K562 (cell line): ENCODE results near the gene CERS6. TPM values are rescaled to one million over a fixed set of nuclear protein-coding genes. Genes with fewer than 3 reads are reported as not detected.
A peak's percentile ranks its signal among the peaks of the same experiment; 100 is the strongest.

Experiments
- DACH1 ChIP-seq: fragments of 450-650 bp; IDR thresholded peaks from 2 replicates; pipeline ENCODE4 v1.6.1; 2018; ENCODE audit not compliant: partially characterized antibody
- FOXK1 ChIP-seq: sonication (generic); formaldehyde crosslinking; IDR thresholded peaks from 2 replicates; pipeline ENCODE4 v1.8.0; 2022; ENCODE audit warnings: missing genetic modification reagents, mild to moderate bottlenecking, borderline replicate concordance
- GABPB2 ChIP-seq: fragments of 250-450 bp; sonication (Bioruptor Pico); conservative IDR thresholded peaks from 2 replicates; pipeline ENCODE4 v1.5.1; 2021; ENCODE audit warnings: mild to moderate bottlenecking
- HMGN3 ChIP-seq: IDR thresholded peaks from 2 replicates; pipeline ENCODE4 v1.6.1; 2011; ENCODE audit warnings: borderline replicate concordance, low read depth, mild to moderate bottlenecking, mixed read lengths, low read length; ENCODE audit not compliant: insufficient read length; ENCODE audit errors: extremely low read depth
- ILF3 ChIP-seq: fragments of 450-650 bp; IDR thresholded peaks from 2 replicates; pipeline ENCODE4 v1.6.1; 2018; ENCODE audit warnings: antibody characterized with exemption, mild to moderate bottlenecking, moderate library complexity, borderline replicate concordance
- KLF16 ChIP-seq: IDR thresholded peaks from 2 replicates; pipeline ENCODE4 v1.6.1; 2016; ENCODE audit warnings: antibody characterized with exemption
- MTA2 ChIP-seq: fragments of 450-650 bp; IDR thresholded peaks from 2 replicates; pipeline ENCODE4 v1.6.1; 2016; ENCODE audit warnings: low read depth
- NFATC3 ChIP-seq: fragments of 450-650 bp; IDR thresholded peaks from 2 replicates; pipeline ENCODE4 v1.6.1; 2017; ENCODE audit warnings: mild to moderate bottlenecking
- RHOXF2B ChIP-seq: fragments of 250-450 bp; sonication (Bioruptor Pico); conservative IDR thresholded peaks from 2 replicates; pipeline ENCODE4 v1.5.1; 2021
- SLC30A9 ChIP-seq: fragments of 250-450 bp; sonication (Bioruptor Pico); IDR thresholded peaks from 2 replicates; pipeline ENCODE4 v1.8.0; 2022; ENCODE audit warnings: mild to moderate bottlenecking, moderate library complexity
- SRF ChIP-seq, 2 experiments: fragments of 250-450, 450-650 bp in 1 of 2; sonication (Bioruptor Pico) in 1 of 2; sonication (generic) in 1 of 2; formaldehyde crosslinking; IDR thresholded peaks; 2 replicates each; pipeline versions ENCODE4 v1.5.0 to v1.5.1; 2020 to 2022; ENCODE audit warnings: mild to moderate bottlenecking in 1 of 2, missing genetic modification reagents in 1 of 2
- STAG1 ChIP-seq: sonication (generic); formaldehyde crosslinking; IDR thresholded peaks from 2 replicates; pipeline ENCODE4 v1.5.0; 2020; ENCODE audit warnings: missing genetic modification reagents, borderline replicate concordance
- TEAD1 ChIP-seq, 2 experiments: fragments of 450-650 bp in 1 of 2; sonication (generic) in 1 of 2; formaldehyde crosslinking; IDR thresholded peaks; 2 replicates each; pipeline versions ENCODE4 v1.4.0 to v1.8.0; 2020 to 2022; ENCODE audit warnings: mild to moderate bottlenecking in 2 of 2, missing genetic modification reagents in 1 of 2
- THAP12 ChIP-seq: fragments of 250-450 bp; sonication (Bioruptor Pico); IDR thresholded peaks from 2 replicates; pipeline ENCODE4 v1.9.0; 2021; ENCODE audit warnings: mild to moderate bottlenecking, inconsistent platforms
- ZHX1 ChIP-seq: fragments of 150-350 bp; conservative IDR thresholded peaks from 2 replicates; pipeline ENCODE4 v1.6.1; 2014; ENCODE audit warnings: low read length
- ZMIZ1 ChIP-seq, 2 experiments: fragments of 150-350 bp in 1 of 2; IDR thresholded peaks; 2 replicates each; pipeline ENCODE4 v1.6.1; 2012 to 2016; ENCODE audit warnings: low read depth in 2 of 2, low read length in 2 of 2, mild to moderate bottlenecking in 1 of 2, moderate library complexity in 1 of 2
- ZNF217 ChIP-seq: sonication (generic); formaldehyde crosslinking; IDR thresholded peaks from 2 replicates; pipeline ENCODE4 v1.8.0; 2022; ENCODE audit warnings: mild to moderate bottlenecking, missing genetic modification reagents
- ZNF444 ChIP-seq: fragments of 250-450 bp; sonication (Bioruptor Pico); IDR thresholded peaks from 2 replicates; pipeline ENCODE4 v1.4.0; 2020; ENCODE audit warnings: mild to moderate bottlenecking, moderate library complexity
- ZSCAN29 ChIP-seq: fragments of 450-650 bp; IDR thresholded peaks from 2 replicates; pipeline ENCODE4 v1.6.1; 2017
- polyA plus RNA-seq, 8 experiments: library from polyadenylated mRNA; depleted of rRNA in 4 of 8; stranded (reverse) in 5 of 8; unstranded in 3 of 8; fragments of >200 nt; fragmentation: Nextera tagmentation in 2 of 8; fragmentation: Illumina TruSeq in 1 of 8; extraction: Ambion mirVana in 2 of 8; extraction: Trizol in 1 of 8; gene quantifications; 2 replicates each; pipeline versions ENCODE4 v1.2.1 to v1.2.3, GENCODE V29; 2011 to 2014; ENCODE audit warnings: inconsistent platforms in 1 of 8, missing spikeins in 1 of 8
- total RNA-seq, 7 experiments: library from RNA; depleted of rRNA in 6 of 7; stranded (reverse); fragments of >200 nt in 6 of 7; fragmentation: Illumina TruSeq in 2 of 7; extraction: Trizol in 2 of 7; gene quantifications; 2 replicates each; pipeline versions ENCODE4 v1.2.1 to v1.2.3, GENCODE V29; 2011 to 2021; ENCODE audit warnings: low replicate concordance in 1 of 7

The CERS6 gene
- total and polyA plus RNA-seq, 9 of the 15 experiments (the other 6 are each of a cell fraction or from before 2014, with no cell fraction given), result 1.6 to 13.6 (median 11.4) TPM

- TF ChIP-seq THAP12 (CRISPR knock-in tag) (no peak), HMGN3 (no peak), FOXK1 (CRISPR knock-in tag) (no peak), RHOXF2B (CRISPR knock-in tag) (no peak), GABPB2 (CRISPR knock-in tag) (no peak), ZNF444 (CRISPR knock-in tag) (no peak), MTA2 (no peak), ZNF217 (CRISPR knock-in tag) (no peak), SRF (CRISPR knock-in tag; IDR thresholded peaks at IDR 0.05) (no peak), NFATC3 (no peak), ZSCAN29 (no peak), ZHX1 (no peak), TEAD1 (CRISPR knock-in tag; IDR thresholded peaks at IDR 0.05) (peak in 1 of 2 experiments; percentile 79; a peak in 2 of 4 replicates), ILF3 (no peak), SLC30A9 (CRISPR knock-in tag) (no peak), ZMIZ1 (IDR thresholded peaks at IDR 0.05; ENCODE audit: low read depth in 2 of 2, low read length in 2 of 2) (peak in 1 of 2 experiments; percentile 50; a peak in 1 of 4 replicates), KLF16 (no peak), STAG1 (CRISPR knock-in tag) (no peak), DACH1 (no peak)
These were observed 346.1 kb downstream of the CERS6 start, which contains the start of gene NOSTRIN (continued) for GRCh38 chr2:168801961-168802858.
